PFSK-1 (cell line): ENCODE results near the gene PRSS56.

ENCODE experiments used
- FOXP2 ChIP-seq: optimal IDR thresholded peaks from 2 replicates; pipeline ENCODE3; 2011; ENCODE audit warnings: borderline replicate concordance, control low read depth, inconsistent platforms; ENCODE audit not compliant: insufficient read depth; ENCODE audit errors: extremely low read length, extremely low read depth
- POLR2AphosphoS5 ChIP-seq: IDR thresholded peaks from 2 replicates; pipeline ENCODE4 v1.6.1; 2012; ENCODE audit warnings: low read depth, mild to moderate bottlenecking, control low read depth, low read length, moderate library complexity
- REST ChIP-seq, 2 experiments: IDR thresholded peaks; 2 replicates each; pipeline versions ENCODE4 v1.6.1 to v1.8.0; 2011 to 2012; ENCODE audit warnings: low read depth in 2 of 2, low read length in 2 of 2, control low read depth in 1 of 2, inconsistent platforms in 1 of 2, mild to moderate bottlenecking in 1 of 2, moderate library complexity in 1 of 2; ENCODE audit not compliant: insufficient read depth in 1 of 2
- SIN3A ChIP-seq: IDR thresholded peaks from 2 replicates; pipeline ENCODE4 v1.6.1; 2012; ENCODE audit warnings: mild to moderate bottlenecking, low read length, moderate library complexity, borderline replicate concordance; ENCODE audit not compliant: insufficient read depth
- TAF1 ChIP-seq: IDR thresholded peaks from 2 replicates; pipeline ENCODE4 v1.6.1; 2012; ENCODE audit warnings: low read length, control low read depth, borderline replicate concordance; ENCODE audit not compliant: insufficient read depth

Gene PRSS56

DNA sequence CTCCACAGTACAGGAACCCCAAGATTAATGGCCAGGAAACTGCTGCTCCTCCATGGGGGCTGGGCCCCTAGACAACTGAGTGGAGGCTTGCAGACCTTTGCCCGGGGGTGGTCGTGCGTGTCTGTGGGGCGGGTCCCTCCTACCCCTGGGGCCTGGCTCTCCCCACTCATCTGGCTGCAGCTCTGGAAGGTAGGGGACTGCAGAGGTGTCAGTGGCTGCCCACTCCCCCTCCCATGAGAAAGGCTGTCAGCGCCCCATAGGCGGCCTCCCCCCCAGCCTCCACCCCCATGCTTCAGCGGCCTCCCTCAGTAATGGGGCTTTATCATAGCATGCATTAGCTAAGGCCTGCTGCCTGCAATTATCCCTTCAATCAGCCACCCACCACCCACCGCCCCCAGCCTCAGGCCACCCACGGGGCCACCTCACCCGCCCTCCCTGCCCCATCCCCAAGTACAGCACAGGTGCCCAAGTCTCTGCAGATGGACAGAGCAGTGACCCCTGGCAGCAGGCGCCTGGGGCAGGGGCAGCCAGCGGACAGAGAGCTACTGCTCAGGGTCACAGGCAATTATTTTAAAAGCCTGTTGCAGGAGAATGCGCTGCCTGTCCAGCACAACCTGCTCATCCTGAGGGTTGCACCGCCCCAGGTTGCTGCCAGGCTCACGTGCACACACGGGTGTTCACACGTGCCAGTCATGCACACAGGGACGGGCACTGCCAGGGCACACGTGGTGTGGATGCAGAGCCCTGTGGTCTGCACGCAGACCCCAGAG, 23.5 kb upstream of the PRSS56 start:
- TF ChIP-seq POLR2AphosphoS5: no peak
- no peak for TF ChIP-seq REST (IDR thresholded peaks at IDR 0.05; ENCODE audit: insufficient read depth in 1 of 2, low read depth in 2 of 2, low read length in 2 of 2)
- no peak for TF ChIP-seq FOXP2
- TF ChIP-seq TAF1: no peak
- no peak for TF ChIP-seq SIN3A

- TF ChIP-seq POLR2AphosphoS5: no peak
- TF ChIP-seq TAF1: no peak
- no peak for TF ChIP-seq REST (IDR thresholded peaks at IDR 0.05; ENCODE audit: insufficient read depth in 1 of 2, low read depth in 2 of 2, low read length in 2 of 2)
- TF ChIP-seq FOXP2: no peak
- TF ChIP-seq SIN3A: no peak
Observed at GRCh38 chr2:232497348-232497747, 22.8 kb upstream of the PRSS56 start.

DNA sequence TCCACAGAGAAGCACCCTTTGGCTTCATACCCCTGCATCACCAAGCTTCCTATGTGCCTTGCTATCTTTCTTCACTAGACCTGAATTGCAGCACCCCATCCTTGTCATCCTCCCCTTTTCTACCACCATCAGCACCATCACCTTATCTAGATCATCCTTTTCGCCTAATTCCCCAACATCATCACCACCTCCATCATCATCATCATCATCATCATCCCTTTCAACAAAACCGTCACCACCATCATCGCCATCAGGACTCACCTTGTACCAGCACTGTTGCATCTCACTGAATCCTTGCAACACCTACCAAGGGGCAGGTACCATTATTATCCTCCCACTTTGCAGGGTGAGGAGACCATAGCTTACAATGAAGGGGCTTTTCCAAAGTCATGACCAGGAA, 21.7 kb upstream of the PRSS56 start:
- TF ChIP-seq POLR2AphosphoS5: no peak
- no peak for TF ChIP-seq TAF1
- no peak for TF ChIP-seq REST (IDR thresholded peaks at IDR 0.05; ENCODE audit: insufficient read depth in 1 of 2, low read depth in 2 of 2, low read length in 2 of 2)
- no peak for TF ChIP-seq SIN3A
- TF ChIP-seq FOXP2: no peak

DNA sequence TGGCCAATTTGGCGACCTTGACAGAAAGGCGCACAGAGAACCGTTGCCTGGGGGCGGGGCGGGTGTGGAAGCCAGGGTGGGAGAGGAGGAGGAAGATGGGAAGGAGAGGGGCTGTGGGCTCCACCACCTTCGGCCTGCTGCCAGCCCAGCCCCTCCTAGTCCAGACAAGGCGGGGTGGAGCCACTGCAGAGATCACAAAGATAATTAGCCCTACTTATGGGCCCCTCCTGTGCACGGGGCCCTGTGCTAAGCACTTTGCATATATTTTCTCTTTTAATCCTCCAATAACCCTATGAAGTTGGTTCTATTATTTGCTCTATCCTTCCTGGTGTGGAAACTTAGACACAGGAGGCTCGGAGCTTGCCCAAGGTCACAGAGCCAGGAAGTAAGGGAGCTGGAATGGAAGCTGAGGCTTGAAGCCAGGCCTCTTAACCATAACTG, 18.8 kb upstream of the PRSS56 start:
- no peak for TF ChIP-seq SIN3A
- no peak for TF ChIP-seq REST (IDR thresholded peaks at IDR 0.05; ENCODE audit: insufficient read depth in 1 of 2, low read depth in 2 of 2, low read length in 2 of 2)
- no peak for TF ChIP-seq TAF1
- TF ChIP-seq FOXP2: no peak
- no peak for TF ChIP-seq POLR2AphosphoS5
